Measurements from ENCODE around the gene SOX1.

Gene SOX1

GRCh38 chr13:112067116-112067741 lies at the start of gene SOX1:
Gene SOX1 (plus strand): TSS chr13:112067149. CDS start chr13:112067659, 510 bp downstream.
- DNase-seq (ENCODE audit: low spot score) = peak; percentile 75

DNA sequence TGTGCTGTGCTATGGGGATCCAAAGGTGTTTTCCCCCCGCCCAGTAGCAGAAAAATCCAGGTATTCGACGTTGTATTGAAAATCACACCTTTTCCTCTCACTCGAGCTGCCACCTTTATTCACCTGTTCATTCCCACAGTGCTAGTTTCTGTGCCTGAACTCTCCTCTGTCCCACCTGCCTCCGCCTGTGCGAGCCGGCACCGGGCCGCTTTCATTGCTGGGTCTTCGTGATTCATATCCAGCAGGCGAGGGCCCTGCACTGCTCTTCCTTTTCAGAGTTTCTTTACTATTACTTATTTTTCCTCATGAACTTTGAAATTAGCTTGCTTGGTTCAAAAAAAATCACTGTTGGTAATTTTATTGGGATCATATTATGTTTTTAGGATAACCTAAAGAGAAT lies 42.4 kb upstream of the SOX1 start:
- no peak for DNase-seq (ENCODE audit: low spot score)

DNA sequence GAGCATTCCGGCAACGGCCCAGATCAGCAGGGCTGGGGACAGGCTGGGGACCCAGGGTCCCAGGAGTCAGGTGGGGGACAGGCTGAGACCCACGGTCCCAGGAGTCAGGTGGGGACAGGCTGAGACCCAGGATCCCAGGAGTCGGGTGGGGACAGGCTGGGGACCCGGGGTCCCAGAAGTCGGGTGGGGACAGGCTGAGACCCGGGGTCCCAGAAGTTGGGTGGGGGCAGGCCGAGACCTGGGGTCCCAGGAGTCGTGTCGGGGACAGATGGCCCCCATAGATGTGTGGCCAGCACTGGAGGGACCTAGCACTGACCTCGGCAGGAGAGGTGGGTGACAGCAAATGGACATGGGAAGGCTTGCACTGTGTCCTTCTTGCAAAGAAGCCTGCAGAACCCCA lies 39.7 kb upstream of the SOX1 start:
- no peak for DNase-seq (ENCODE audit: low spot score)

- DNase-seq (ENCODE audit: low spot score) = no peak
Observed at GRCh38 chr13:112028481-112028880, 38.5 kb upstream of the SOX1 start.

- no peak for DNase-seq (ENCODE audit: low spot score)
Observed at GRCh38 chr13:112029143-112029542, 37.8 kb upstream of the SOX1 start.

GRCh38 chr13:112032186-112032993 lies 34.6 kb upstream of the SOX1 start:
- peak; percentile 58 for DNase-seq (ENCODE audit: low spot score)

GRCh38 chr13:112034231-112034630 lies 32.7 kb upstream of the SOX1 start:
- DNase-seq (ENCODE audit: low spot score) = no peak

- DNase-seq (ENCODE audit: low spot score) = no peak
Observed at GRCh38 chr13:112034846-112035245, 32.1 kb upstream of the SOX1 start.

DNA sequence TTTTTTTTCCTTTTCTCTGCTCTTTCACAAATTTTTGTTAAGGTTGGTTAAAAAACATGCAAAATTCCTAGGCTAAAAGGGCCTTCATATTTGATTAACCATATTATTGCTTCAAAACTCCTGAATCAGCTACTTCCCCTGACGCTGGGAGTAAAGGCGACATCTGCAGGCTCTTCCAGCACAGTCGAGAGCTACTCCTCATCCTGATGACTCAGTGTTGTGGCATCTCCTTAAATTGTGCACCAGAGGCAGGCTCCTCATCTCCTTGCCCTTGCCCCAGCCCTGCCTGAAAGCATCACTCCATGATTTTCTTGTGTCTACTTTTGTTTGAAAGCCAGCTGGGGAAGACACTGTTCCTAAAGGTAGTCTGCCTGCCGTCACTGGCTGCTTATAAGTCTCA lies 24.5 kb upstream of the SOX1 start:
- peak; percentile 37 for DNase-seq (ENCODE audit: low spot score)

- DNase-seq (ENCODE audit: low spot score) = no peak
Observed at GRCh38 chr13:112052213-112052612, 14.7 kb upstream of the SOX1 start.

DNA sequence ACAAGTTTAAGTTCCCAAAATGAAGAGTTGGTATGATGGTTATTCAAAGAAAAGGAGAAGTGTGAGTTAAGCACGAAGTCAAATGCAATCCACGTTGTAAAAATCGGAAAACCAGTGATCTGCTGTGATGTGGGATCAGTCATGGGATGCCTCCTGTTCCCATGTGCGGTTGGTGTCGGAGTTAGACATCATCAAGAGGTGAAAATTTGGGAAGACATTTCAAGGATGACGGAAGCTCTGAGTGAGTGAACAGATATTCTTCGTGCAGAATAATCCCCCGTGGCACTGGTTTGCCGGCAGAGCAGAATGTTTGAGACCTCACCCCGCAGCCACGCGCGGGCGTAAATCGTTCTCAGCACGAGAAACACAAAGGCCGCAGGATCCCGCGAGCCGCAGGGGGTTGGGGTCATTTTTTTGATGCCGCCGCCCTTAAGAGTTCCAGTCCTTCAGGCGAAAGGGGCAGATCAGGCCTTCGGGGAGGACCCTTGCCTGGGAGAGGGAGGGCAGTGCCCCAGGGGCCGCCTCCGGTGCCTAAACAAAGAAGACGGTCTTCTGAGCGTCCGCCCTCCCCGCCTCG lies 13.7 kb upstream of the SOX1 start:
- DNase-seq (ENCODE audit: low spot score) = no peak

DNA sequence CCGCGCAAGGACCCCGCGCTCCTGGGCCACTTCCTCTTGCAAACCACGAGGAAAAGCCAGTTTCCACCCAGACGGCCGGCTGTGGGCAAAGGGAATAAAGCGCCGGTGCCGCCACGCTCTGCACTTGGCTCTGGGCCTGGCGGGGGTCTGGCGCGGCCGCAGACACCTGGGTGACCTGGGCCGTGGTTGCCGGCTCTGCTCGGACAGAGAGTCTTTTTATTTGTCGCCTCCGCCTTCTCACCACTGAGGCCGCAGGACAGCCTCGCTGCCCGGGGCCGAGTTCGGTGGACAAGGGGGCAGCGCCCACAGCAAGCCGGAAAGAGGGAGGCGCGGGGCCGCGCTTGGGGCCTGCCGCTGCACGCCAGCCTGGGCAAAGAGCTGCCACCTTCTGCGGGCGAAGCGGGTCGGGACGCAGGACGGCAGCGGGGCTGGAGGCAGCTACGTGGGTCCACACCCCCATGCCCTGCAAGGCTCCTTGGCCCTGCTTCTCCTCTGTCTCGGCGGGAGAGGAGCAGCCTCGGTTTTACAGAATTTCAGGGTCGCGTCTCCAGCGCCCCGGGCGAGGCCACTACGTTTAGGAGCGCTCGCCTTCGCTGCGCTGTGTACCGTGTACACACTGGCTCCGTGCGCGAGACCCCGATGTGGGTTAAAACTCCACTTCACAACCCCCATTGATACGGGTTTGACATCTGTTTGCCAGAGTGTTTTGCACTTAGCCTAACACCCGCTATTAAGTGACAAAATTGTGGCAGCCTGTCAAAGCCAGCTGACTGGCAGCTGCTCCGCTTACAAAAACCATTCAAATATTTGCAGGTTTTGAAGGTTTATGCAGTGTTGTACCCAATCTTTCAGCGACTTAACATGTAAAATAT lies 13.0 kb upstream of the SOX1 start:
- DNase-seq (ENCODE audit: low spot score) = no peak

- DNase-seq (ENCODE audit: low spot score) = no peak
Observed at GRCh38 chr13:112054616-112055015, 12.3 kb upstream of the SOX1 start.

GRCh38 chr13:112055036-112055914 lies 11.7 kb upstream of the SOX1 start:
- no peak for DNase-seq (ENCODE audit: low spot score)

DNA sequence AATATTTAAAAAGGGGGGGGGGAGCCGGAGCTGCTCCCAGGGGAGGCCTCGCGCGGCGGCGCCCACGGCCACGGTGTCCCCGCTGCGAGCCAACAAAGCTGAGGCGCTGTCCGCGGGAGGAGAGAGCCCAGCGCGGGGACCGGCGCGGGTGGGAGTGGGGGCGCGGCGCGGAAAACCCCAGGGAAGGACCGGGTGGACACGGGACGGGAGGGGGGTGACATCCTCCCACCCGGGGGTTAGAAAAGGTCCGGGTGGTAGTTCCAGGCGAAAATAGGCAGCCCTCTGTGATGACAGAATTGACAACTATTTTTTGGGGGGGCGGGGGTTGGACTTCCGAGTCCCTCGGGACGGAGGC lies 11.1 kb upstream of the SOX1 start:
- DNase-seq (ENCODE audit: low spot score) = no peak

DNA sequence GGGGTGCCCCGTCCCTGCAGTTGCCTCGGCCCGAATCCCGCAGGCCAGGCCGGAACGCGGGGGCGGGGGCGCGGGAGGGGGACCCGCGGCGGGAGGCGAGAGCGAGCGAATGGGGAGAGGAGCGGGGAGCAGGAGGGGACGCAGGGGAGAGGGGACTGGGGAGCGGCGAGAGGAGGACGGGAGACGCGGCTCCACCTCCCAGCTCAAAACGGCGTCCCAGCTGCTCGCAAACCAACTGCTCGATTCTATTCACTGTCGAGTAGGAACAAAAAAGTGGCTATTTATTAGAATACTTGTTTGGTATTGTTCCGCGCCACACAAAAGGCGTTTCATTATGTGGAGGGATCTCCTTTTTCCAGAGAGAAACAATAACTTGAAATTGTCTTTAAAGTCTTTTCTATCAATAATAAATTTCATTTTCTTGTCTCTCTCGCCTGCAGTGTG lies 10.6 kb upstream of the SOX1 start:
- DNase-seq (ENCODE audit: low spot score) = no peak

DNA sequence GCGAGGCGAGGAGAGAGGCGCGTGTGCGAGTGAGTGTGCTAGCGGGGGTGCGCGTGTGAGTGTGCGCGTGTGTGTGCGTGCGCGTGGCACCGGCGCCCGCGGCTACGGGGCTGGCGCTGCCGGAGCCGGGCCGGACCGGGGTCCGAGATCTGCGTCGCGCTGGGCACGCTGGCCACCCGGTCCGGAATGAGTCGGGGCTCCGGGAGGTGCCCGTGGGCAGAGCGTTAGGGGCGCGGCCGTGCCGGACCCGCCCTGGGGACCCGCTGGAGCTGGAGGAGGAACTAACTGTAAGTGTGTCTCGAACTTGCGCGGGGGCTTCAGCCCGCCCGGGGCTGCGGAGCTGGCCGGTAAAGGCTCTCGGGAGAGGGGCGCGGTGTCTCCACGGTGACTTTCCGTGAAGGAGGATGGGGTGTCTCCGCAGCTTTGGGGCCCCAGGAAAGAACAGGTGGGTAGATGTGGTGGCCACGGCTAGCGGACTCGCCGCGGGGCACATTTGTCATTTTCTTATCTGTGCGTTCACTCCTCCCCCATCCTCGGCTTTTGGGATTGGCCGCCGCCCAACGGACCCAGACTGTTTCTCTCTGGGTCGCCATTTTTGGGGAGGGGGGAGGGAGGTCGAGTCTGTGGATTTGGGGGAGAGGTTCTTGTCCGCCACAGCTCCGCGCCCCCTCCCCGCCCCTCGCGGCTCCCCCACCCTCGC lies 10.1 kb upstream of the SOX1 start:
- DNase-seq (ENCODE audit: low spot score) = no peak

DNA sequence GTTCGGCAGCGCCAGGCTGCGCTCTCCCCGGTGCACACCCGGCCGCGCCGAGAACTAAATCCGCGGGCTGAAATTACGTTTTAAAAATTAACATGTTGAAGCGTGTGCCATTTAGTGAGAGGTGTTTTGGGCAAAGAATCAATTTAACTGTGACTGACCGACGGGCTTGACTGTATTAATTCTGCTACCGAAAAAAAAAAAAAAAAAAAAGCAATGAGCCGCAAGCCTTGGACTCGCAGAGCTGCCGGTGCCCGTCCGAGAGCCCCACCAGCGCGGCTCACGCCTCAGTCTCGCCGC lies 9.6 kb upstream of the SOX1 start:
- no peak for DNase-seq (ENCODE audit: low spot score)

GRCh38 chr13:112057736-112058518 lies 9.0 kb upstream of the SOX1 start:
- peak; percentile 13 for DNase-seq (ENCODE audit: low spot score)

- no peak for DNase-seq (ENCODE audit: low spot score)
Observed at GRCh38 chr13:112058519-112058873, 8.5 kb upstream of the SOX1 start.
